Motor neuron (in vitro differentiated cells): Measurements from ENCODE around the gene UBL4A. TPM values are rescaled to one million over a fixed set of nuclear protein-coding genes. Genes with fewer than 3 reads are reported as not detected.

Source experiments
- ATAC-seq, 8 experiments: fragments of 200-7000 bp; cut with Tn5 transposase; replicated peaks in 6 of 8; 2 replicates each; pipeline ENCODE4 v1.8.0; 2021; ENCODE audit warnings: mild to moderate bottlenecking in 8 of 8, moderate library complexity in 8 of 8
- H3K27ac ChIP-seq, 2 donors: fragments of 250-450 bp; sonication (Bioruptor Pico); 2 replicates each; pipeline ENCODE4 v1.9.0; 2021; ENCODE audit warnings: antibody characterized with exemption in 2 of 2, mild to moderate bottlenecking in 2 of 2, moderate library complexity in 1 of 2
- H3K4me1 ChIP-seq, 2 donors: fragments of 250-450 bp; sonication (Bioruptor Pico); replicated peaks in 1 of 2; 2 replicates each; pipeline ENCODE4 v1.6.1; 2021; ENCODE audit warnings: antibody characterized with exemption in 2 of 2, mild to moderate bottlenecking in 2 of 2, moderate library complexity in 1 of 2
- H3K4me3 ChIP-seq, 5 donors: fragments of 250-450 bp; sonication (Bioruptor Pico); 2 replicates each; pipeline ENCODE4 v1.9.0; 2021; ENCODE audit warnings: antibody characterized with exemption in 5 of 5, mild to moderate bottlenecking in 5 of 5, moderate library complexity in 4 of 5
- WGBS, 10 experiments: fragments of 450-650 bp; shearing (Covaris generic); methylation state at CpG; one replicate each; pipeline ENCODE4 v1.0.0; 2022; 5-methylcytosine and 5-hydroxymethylcytosine counted together
- in situ Hi-C, 9 experiments: fragments of 400-800 bp; cut with MboI; loops; one replicate each; pipeline ENCODE4 v1.15.0; 2021; ENCODE audit warnings: low sequenced_read_pairs in 9 of 9, low pct_unique_long_range_greater_than_20kb in 2 of 9; ENCODE audit not compliant: unreplicated experiment in 9 of 9
- total RNA-seq, 8 experiments: library from RNA; unstranded; fragments of 300-600 nt; gene quantifications; 2 replicates each; pipeline versions ENCODE4 v1.2.3 to v1.2.4, GENCODE V29; 2022

Gene UBL4A
- 10 to 100 TPM; 25.0 to 43.9 (median 30.1) TPM for total RNA-seq

GRCh38 chrX:154486396-154487207, at the start of gene UBL4A:
UBL4A (minus strand) TSS chrX:154486615; CDS start chrX:154486584, 31 bp downstream.
- peaks cover 14 to 23% of the 10 kb centered on the region in 2 donors for H3K4me1 ChIP-seq
- WGBS, 10 experiments, result no CpG with 5 or more reads among the region's 95 CpGs
- H3K27ac ChIP-seq, result peak within 1 kb of the TSS; percentile 76 to 92
- in situ Hi-C loops, result no loop called here
- peak; percentile 8 to 70 (median 60) for ATAC-seq
- H3K4me3 ChIP-seq, result peak within 1 kb of the TSS; percentile 47 to 89 (median 69)

GRCh38 chrX:154535892-154536291, 49.5 kb upstream of the UBL4A start:
- in situ Hi-C loops, result no loop called here
- Histone ChIP-seq H3K4me3 (no peak overlapping the region), H3K4me1 (peaks cover 0 to 9% of the 10 kb centered on the region in 2 donors), H3K27ac (no peak overlapping the region)
- WGBS, 10 experiments, result 40% methylated on average over 1 of the region's 9 CpGs; no CpG with 5 or more reads in 9 of the 10 experiments
- ATAC-seq, result no peak

GRCh38 chrX:154534526-154535322, 48.3 kb upstream of the UBL4A start:
- peaks cover 0 to 9% of the 10 kb centered on the region in 2 donors for H3K4me1 ChIP-seq
- H3K4me3 ChIP-seq, result peak overlapping the region in 1 of 5 donors; percentile 15
- in situ Hi-C loops, result no loop called here
- WGBS, 10 experiments, result 0 to 20% (median 14%) methylated on average over 1 to 7 of the region's 34 CpGs; no CpG with 5 or more reads in 7 of the 10 experiments
- peak; percentile 90 to 98 (median 93) for ATAC-seq
- H3K27ac ChIP-seq, result no peak overlapping the region

GRCh38 chrX:154532690-154533089, 46.3 kb upstream of the UBL4A start:
- Histone ChIP-seq H3K4me1 (peaks cover under 1 to 2% of the 10 kb centered on the region in 2 donors), H3K4me3 (no peak overlapping the region), H3K27ac (no peak overlapping the region)
- WGBS, 10 experiments, result 83 to 97% methylated on average over 6 to 8 of the region's 23 CpGs; no CpG with 5 or more reads in 8 of the 10 experiments
- no peak for ATAC-seq
- in situ Hi-C loops, result no loop called here

- Histone ChIP-seq H3K4me3 (no peak overlapping the region), H3K4me1 (peaks cover 9 to 11% of the 10 kb centered on the region in 2 donors), H3K27ac (no peak overlapping the region)
- in situ Hi-C loops, result no loop called here
- ATAC-seq, result no peak
- WGBS, 10 experiments, result no CpG with 5 or more reads among the region's 16 CpGs
Measured at GRCh38 chrX:154531626-154532025, 45.2 kb upstream of the UBL4A start.

GRCh38 chrX:154530286-154530685, 43.9 kb upstream of the UBL4A start:
- in situ Hi-C loops, result no loop called here
- Histone ChIP-seq H3K4me3 (no peak overlapping the region), H3K27ac (no peak overlapping the region), H3K4me1 (peaks cover 11% of the 10 kb centered on the region in 2 donors)
- ATAC-seq, result no peak
- 40% methylated on average over 1 of the region's 11 CpGs; no CpG with 5 or more reads in 9 of the 10 experiments for WGBS, 10 experiments

GRCh38 chrX:154529206-154529612, 42.8 kb upstream of the UBL4A start:
- in situ Hi-C loops, result no loop called here
- 20 to 100% (median 67%) methylated on average over 1 to 4 of the region's 6 CpGs; no CpG with 5 or more reads in 6 of the 10 experiments for WGBS, 10 experiments

GRCh38 chrX:154526901-154527675, 40.7 kb upstream of the UBL4A start:
- peak overlapping the region; percentile 13 to 36 (median 23) for H3K4me3 ChIP-seq
- peak; percentile 88 to 95 (median 95) for ATAC-seq
- WGBS, 10 experiments, result 32% methylated on average over 3 of the region's 15 CpGs; no CpG with 5 or more reads in 9 of the 10 experiments
- in situ Hi-C loops, result no loop called here
- peak overlapping the region; percentile 88 to 90 for H3K27ac ChIP-seq
- H3K4me1 ChIP-seq, result peaks cover 9 to 11% of the 10 kb centered on the region in 2 donors

More at GRCh38 chrX:154529206-154529612, 42.8 kb upstream of the UBL4A start:
- no peak overlapping the region for H3K4me3 ChIP-seq
- peaks cover 9 to 11% of the 10 kb centered on the region in 2 donors for H3K4me1 ChIP-seq
- peak in 2 of 8 experiments; percentile 5 to 6 for ATAC-seq
- H3K27ac ChIP-seq, result no peak overlapping the region

GRCh38 chrX:154525606-154526490, 39.4 kb upstream of the UBL4A start:
- Histone ChIP-seq H3K4me3 (no peak overlapping the region), H3K27ac (no peak overlapping the region), H3K4me1 (peaks cover 9 to 11% of the 10 kb centered on the region in 2 donors)
- ATAC-seq, result no peak
- whole genome bisulfite sequencing, 10 experiments, result 45 to 100% (median 95%) methylated on average over 1 to 8 of the region's 14 CpGs; no CpG with 5 or more reads in 3 of the 10 experiments
- in situ Hi-C loops, result no loop called here

- no peak overlapping the region for H3K4me3 ChIP-seq
- 60 to 94% (median 75%) methylated on average over 1 to 4 of the region's 8 CpGs; no CpG with 5 or more reads in 7 of the 10 experiments for WGBS, 10 experiments
- ATAC-seq, result no peak
- in situ Hi-C loops, result no loop called here
- peaks cover 11 to 22% of the 10 kb centered on the region in 2 donors for H3K4me1 ChIP-seq
- no peak overlapping the region for H3K27ac ChIP-seq
Measured at GRCh38 chrX:154519389-154519788, 33.0 kb upstream of the UBL4A start.

GRCh38 chrX:154517101-154517781, 30.8 kb upstream of the UBL4A start:
- 20 to 40% (median 22%) methylated on average over 2 to 7 of the region's 25 CpGs; no CpG with 5 or more reads in 7 of the 10 experiments for WGBS, 10 experiments
- H3K27ac ChIP-seq, result peak overlapping the region; percentile 85 to 90
- H3K4me1 ChIP-seq, result peaks cover 11 to 22% of the 10 kb centered on the region in 2 donors
- ATAC-seq, result peak in 5 of 8 experiments; percentile 2 to 15 (median 6)
- H3K4me3 ChIP-seq, result peak overlapping the region in 4 of 5 donors; percentile 11 to 58 (median 47)
- in situ Hi-C loops, result no loop called here
